ENCODE measurements around the gene SDK2. TPM values are rescaled to one million over a fixed set of nuclear protein-coding genes. Genes with fewer than 3 reads are reported as not detected.

SDK2 gene
- total RNA-seq, 1 experiment from 2014 or later = 0.74 TPM

DNA sequence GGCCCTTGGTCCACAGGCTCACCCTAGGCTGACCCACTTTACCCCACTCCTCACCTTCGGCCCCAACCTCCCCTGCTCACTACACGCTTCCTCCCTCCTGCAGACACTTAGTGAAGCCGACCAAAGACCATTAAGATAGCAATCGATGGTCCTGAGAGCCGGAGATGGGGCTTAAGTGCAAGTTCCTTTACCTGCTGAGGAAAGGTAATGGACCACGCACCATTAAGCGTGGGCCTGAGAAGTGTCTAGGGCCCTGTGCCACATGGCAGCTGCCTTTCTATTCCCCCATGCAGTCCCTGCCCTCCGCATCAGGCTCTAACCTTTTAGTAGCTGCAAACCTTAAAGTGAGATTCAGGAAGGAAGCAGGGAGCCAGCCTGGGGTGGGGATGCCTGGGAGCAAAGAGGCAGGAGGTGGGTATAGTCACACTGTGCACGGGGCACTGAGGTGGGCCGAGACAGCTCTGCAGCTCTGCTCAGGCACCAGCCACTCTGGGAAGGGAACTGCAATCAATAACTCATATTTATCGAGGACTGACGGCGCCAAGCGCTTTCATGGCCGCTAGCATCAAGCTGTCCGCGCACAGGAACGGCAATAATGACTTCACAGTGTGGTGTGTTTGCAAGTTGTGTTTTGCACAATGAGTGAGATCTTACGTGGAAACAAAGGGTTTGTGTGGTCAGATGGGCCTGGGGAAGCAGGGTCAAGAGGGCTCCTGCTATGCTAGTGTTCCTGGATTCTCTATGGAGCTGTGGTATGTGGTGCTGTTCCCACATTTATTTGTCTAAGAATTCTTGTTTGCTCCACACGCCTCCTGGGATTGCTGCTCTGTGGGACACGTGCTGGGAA, 247.6 kb downstream of the SDK2 start:
- no peak for DNase-seq (ENCODE audit: low read depth)

DNA sequence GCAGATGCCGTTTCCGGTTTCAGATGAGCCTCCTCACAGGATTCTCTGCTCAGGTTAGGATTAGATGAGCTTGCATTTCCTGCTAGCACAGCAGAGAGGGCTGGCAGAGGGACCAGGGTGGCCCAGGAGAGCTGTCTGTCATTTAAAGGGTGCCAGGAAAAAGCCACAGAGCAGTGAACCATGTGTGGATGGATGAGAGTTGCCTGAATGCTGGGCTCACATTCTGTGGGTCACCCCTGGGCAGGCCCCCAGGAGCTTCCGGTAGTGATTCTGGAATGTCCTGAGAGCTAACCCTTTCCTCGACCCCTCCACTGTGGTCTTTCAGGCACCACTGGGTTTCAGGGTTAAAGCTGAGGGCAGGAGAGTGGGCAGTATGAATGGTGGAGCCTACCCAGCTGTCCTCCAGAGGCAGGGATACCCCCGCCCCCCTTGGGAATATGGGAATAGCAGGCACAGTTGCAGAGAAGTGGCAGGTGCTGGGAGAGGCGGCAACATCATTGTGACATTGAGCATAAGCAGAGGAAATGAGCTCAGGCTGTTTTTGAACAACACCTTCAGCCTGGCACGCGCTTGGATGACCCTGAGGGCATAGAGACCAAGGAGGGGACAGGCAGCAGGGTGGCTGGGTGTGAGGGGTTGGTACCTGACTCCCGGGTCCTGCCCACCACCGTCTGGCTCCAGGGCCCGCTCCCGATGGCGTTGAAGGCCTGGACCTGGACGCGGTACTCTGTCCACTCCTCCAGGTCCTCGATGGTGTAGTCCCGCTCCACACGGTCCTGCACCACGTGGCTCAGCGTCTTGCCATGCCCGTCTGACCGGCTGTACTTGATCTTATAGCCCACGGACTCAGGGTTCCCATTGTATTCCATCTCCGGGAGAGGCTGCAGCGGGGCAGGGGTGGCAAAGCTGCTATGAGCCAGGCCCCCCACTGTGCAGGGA, 249.5 kb downstream of the SDK2 start:
- no peak for DNase-seq (ENCODE audit: low read depth)

GRCh38 chr17:73393962-73394361, 250.3 kb downstream of the SDK2 start:
- DNase-seq (ENCODE audit: low read depth) = peak; percentile 79

GRCh38 chr17:73393381-73393780, 250.9 kb downstream of the SDK2 start:
- no peak for DNase-seq (ENCODE audit: low read depth)

- no peak for DNase-seq (ENCODE audit: low read depth)
Measured at GRCh38 chr17:73391331-73392265, 252.6 kb downstream of the SDK2 start.

GRCh38 chr17:73390851-73391250, 253.4 kb downstream of the SDK2 start:
- DNase-seq (ENCODE audit: low read depth) = no peak

- no peak for DNase-seq (ENCODE audit: low read depth)
Measured at GRCh38 chr17:73390221-73390620, 254.0 kb downstream of the SDK2 start.

GRCh38 chr17:73389411-73389810, 254.8 kb downstream of the SDK2 start:
- no peak for DNase-seq (ENCODE audit: low read depth)

DNA sequence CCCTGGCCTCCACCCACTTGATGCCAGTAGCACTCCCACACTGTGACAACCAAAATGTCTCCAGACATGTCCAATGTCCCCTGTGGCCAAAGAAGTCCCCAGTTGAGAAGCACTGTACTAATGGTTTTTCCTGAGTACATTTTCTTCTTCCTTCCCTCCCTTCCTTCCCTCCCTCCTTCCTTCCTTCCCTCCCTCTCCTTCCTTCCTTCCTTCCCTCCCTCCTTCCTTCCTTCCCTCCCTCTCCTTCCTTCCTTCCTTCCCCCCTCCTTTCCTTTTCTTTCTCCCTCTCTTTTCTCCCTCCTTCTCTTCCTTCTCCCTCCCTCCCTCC, 255.7 kb downstream of the SDK2 start:
- DNase-seq (ENCODE audit: low read depth) = no peak

- peak; percentile 30 for DNase-seq (ENCODE audit: low read depth)
Measured at GRCh38 chr17:73387746-73388577, 256.3 kb downstream of the SDK2 start.

GRCh38 chr17:73386561-73386960, 257.7 kb downstream of the SDK2 start:
- no peak for DNase-seq (ENCODE audit: low read depth)

DNA sequence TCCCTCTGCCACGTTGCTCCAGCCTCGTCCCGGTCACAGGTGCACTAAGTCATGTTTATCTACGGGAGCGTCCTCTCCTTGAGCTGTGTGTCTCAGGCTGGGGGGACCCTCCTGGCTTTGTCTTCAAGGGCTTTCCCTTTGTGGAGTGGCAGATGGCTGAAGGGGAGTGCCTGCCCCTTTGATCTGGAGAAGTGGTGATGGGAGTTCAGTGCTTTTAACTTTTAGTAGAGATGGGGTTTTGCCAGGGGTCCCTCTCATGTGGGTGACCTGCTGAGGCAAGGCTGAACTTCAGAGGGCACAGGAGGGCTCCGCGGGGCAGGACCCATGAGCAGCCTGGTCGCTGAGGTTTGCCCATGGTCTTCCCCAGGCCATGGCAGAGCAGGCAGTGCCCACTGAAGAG, 259.3 kb downstream of the SDK2 start:
- no peak for DNase-seq (ENCODE audit: low read depth)

GRCh38 chr17:73380439-73381106, 263.7 kb downstream of the SDK2 start:
- no peak for DNase-seq (ENCODE audit: low read depth)

DNA sequence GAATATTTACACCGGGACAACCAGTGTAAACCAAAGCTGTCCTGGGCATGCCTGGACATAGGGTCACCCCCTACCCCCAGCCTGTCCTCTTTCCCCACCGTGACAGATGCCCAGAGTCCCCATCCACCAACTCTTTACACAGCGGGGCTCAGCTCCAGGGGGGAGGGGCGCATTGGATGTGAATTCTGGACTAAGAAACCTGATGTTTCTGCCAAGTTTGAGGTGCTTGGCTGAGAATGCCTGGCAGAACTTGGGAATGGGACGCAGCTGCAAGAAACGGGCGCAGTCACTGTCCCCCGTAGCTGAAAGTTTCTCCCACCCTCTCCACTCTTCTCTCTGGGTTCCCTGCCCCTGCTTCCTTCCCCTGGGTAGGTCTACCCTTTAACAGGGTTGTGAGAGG, 264.4 kb downstream of the SDK2 start:
- no peak for DNase-seq (ENCODE audit: low read depth)

GRCh38 chr17:73378974-73379470, 265.2 kb downstream of the SDK2 start:
- no peak for DNase-seq (ENCODE audit: low read depth)

DNA sequence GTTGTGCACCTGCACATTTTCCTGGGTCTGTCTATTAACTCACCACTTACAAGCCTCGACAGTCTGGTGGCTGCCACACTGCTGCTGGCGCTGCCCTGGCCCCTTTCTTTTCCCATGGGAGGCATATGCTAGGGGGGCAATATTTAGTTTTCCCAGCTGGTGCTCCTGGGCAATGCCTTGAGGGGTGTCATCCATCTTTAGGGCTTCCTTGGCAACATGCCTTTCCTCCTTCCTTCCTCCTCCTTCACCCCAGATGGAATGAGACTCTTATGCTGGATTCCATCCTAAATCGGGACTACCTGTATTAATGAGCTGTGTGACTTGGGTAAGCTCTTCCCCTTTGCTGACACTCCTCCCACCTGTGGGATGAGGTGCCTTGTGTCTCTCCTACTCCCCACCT, 267.6 kb downstream of the SDK2 start:
- no peak for DNase-seq (ENCODE audit: low read depth)

DNA sequence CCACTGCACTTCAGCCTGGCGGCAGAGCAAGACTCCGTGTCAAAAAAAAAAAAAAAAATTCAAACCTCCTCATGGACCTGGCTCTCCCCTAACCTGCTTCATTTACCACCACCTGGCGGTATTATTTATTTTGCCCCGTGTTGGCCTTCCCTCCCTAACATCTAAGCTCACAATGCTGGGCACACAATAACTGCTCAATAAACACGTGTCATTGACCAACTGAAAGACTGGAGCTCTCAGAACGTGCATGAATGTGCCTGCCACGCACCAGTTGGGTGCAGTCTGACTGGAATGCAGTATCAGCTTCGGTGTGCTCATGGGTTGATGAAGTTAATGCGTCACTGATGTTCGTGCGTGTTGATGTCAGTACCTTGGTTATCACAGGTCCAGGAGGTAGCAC, 268.1 kb downstream of the SDK2 start:
- DNase-seq (ENCODE audit: low read depth) = no peak

GRCh38 chr17:73371836-73372235, 272.4 kb downstream of the SDK2 start:
- DNase-seq (ENCODE audit: low read depth) = no peak

- peak; percentile 91 for DNase-seq (ENCODE audit: low read depth)
Measured at GRCh38 chr17:73371285-73371684, 273.0 kb downstream of the SDK2 start.

Data from Daoy (cell line).